ENCODE results near the gene DAAM2. TPM values are rescaled to one million over a fixed set of nuclear protein-coding genes. Genes with fewer than 3 reads are reported as not detected.

Gene DAAM2
- total RNA-seq, 1 experiment from 2014 or later = not detected

GRCh38 chr6:39819676-39820075 is 27.5 kb downstream of the DAAM2 start:
- Histone ChIP-seq H3K4me3 (ENCODE audit: low read depth, low read length) (no peak overlapping the region), H3K36me3 (ENCODE audit: control insufficient read depth, insufficient read depth, low read length) (no peaks in the 10 kb centered on the region), H3K27me3 (replicated peaks; ENCODE audit: control insufficient read depth, insufficient read depth, low read length) (peaks cover 2% of the 10 kb centered on the region; the same call in 1 of the 2 replicates), H3K9me3 (no peaks in the 10 kb centered on the region), H3K4me1 (no peaks in the 10 kb centered on the region)
- TF ChIP-seq, protein P1, sequence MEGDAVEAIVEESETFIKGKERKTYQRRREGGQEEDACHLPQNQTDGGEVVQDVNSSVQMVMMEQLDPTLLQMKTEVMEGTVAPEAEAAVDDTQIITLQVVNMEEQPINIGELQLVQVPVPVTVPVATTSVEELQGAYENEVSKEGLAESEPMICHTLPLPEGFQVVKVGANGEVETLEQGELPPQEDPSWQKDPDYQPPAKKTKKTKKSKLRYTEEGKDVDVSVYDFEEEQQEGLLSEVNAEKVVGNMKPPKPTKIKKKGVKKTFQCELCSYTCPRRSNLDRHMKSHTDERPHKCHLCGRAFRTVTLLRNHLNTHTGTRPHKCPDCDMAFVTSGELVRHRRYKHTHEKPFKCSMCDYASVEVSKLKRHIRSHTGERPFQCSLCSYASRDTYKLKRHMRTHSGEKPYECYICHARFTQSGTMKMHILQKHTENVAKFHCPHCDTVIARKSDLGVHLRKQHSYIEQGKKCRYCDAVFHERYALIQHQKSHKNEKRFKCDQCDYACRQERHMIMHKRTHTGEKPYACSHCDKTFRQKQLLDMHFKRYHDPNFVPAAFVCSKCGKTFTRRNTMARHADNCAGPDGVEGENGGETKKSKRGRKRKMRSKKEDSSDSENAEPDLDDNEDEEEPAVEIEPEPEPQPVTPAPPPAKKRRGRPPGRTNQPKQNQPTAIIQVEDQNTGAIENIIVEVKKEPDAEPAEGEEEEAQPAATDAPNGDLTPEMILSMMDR (IDR thresholded peaks at IDR 0.05; ENCODE audit: insufficient read depth in 1 of 2, low read depth in 1 of 2, low read length in 1 of 2, severe bottlenecking in 1 of 2, unreplicated experiment in 1 of 2) = no peak
- POLR2A ChIA-PET = no interaction called here
- intact Hi-C loops (cut with micrococcal nuclease; ENCODE audit: unreplicated experiment) = no loop called here
- H3K4me1 Mint-ChIP-seq (ENCODE audit: low read depth, unreplicated experiment) = no peaks in the 10 kb centered on the region
- CTCF ChIA-PET = no interaction called here
- H3K9me3 Mint-ChIP-seq (ENCODE audit: unreplicated experiment) = no peaks in the 10 kb centered on the region
- no peak overlapping the region for H3K27ac Mint-ChIP-seq (ENCODE audit: unreplicated experiment)
- H3K27me3 Mint-ChIP-seq (ENCODE audit: insufficient read depth, unreplicated experiment) = peaks cover 6% of the 10 kb centered on the region
- no peaks in the 10 kb centered on the region for H3K36me3 Mint-ChIP-seq (ENCODE audit: insufficient read depth, unreplicated experiment)
- no peak for DNase-seq
- no TSS peak for BruUV-seq (replicated peaks)
- no peak overlapping the region for H3K4me3 Mint-ChIP-seq (ENCODE audit: unreplicated experiment)

GRCh38 chr6:39820553-39820952 is 28.4 kb downstream of the DAAM2 start:
- intact Hi-C loops (cut with micrococcal nuclease; ENCODE audit: unreplicated experiment) = no loop called here
- peaks cover 2% of the 10 kb centered on the region; the same call in 1 of the 2 replicates for H3K27me3 ChIP-seq (replicated peaks; ENCODE audit: control insufficient read depth, insufficient read depth, low read length)
- H3K36me3 ChIP-seq (ENCODE audit: control insufficient read depth, insufficient read depth, low read length) = no peaks in the 10 kb centered on the region
- DNase-seq = no peak
- BruUV-seq (replicated peaks) = no TSS peak
- H3K4me1 ChIP-seq = no peaks in the 10 kb centered on the region
- Mint-ChIP-seq H3K4me3 (ENCODE audit: unreplicated experiment) (no peak overlapping the region), H3K27me3 (ENCODE audit: insufficient read depth, unreplicated experiment) (peaks cover 6% of the 10 kb centered on the region), H3K36me3 (ENCODE audit: insufficient read depth, unreplicated experiment) (no peaks in the 10 kb centered on the region), H3K4me1 (ENCODE audit: low read depth, unreplicated experiment) (no peaks in the 10 kb centered on the region), H3K9me3 (ENCODE audit: unreplicated experiment) (no peaks in the 10 kb centered on the region), H3K27ac (ENCODE audit: unreplicated experiment) (no peak overlapping the region)
- POLR2A ChIA-PET = no interaction called here
- CTCF ChIA-PET = no interaction called here
- H3K9me3 ChIP-seq = no peaks in the 10 kb centered on the region
- H3K4me3 ChIP-seq (ENCODE audit: low read depth, low read length) = no peak overlapping the region
- TF ChIP-seq, protein P1 (IDR thresholded peaks at IDR 0.05; ENCODE audit: insufficient read depth in 1 of 2, low read depth in 1 of 2, low read length in 1 of 2, severe bottlenecking in 1 of 2, unreplicated experiment in 1 of 2) = no peak

DNA sequence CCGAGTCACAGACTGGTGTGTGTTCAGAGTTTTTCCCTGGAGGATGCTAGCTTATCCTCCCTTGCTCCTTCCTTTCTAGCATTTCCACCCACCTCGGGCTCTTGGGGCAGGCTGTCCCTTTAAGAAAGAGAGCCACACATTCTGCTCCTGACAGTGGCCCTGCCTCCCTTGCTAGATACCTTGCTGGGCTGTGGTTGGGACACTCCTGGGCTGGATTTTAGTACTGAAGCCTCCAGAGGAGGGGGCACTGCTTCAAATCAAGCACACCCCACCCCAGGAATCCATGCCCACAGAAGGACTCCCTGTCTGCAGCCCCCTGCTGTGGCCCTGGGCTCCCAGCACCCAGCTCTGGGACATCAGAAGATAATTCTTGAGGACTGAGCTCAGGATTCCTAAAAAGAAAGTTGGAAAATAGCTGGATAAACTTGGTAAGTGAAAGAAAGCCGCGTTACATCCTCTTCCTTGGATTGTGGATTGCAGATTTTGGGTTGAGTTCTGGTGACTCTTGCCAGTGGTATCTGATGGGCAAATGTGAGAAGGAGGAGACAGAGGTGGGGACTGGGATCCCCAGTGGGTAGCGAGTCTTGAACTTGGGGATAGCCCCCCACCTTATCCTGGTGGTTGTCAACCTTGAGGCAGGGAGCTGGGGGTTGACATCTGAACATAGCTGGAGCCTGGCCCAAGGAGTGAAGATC is 29.0 kb downstream of the DAAM2 start:
- no TSS peak for BruUV-seq (replicated peaks)
- POLR2A ChIA-PET = no interaction called here

More for the DNA sequence above, 29.0 kb downstream of the DAAM2 start:
- H3K4me3 Mint-ChIP-seq (ENCODE audit: unreplicated experiment) = no peak overlapping the region
- Histone ChIP-seq H3K4me3 (ENCODE audit: low read depth, low read length) (no peak overlapping the region), H3K9me3 (no peaks in the 10 kb centered on the region), H3K36me3 (ENCODE audit: control insufficient read depth, insufficient read depth, low read length) (no peaks in the 10 kb centered on the region), H3K4me1 (no peaks in the 10 kb centered on the region), H3K27me3 (replicated peaks; ENCODE audit: control insufficient read depth, insufficient read depth, low read length) (peaks cover 2% of the 10 kb centered on the region; the same call in 1 of the 2 replicates)
- peaks cover 4% of the 10 kb centered on the region for H3K27me3 Mint-ChIP-seq (ENCODE audit: insufficient read depth, unreplicated experiment)
- intact Hi-C loops (cut with micrococcal nuclease; ENCODE audit: unreplicated experiment) = no loop called here
- H3K4me1 Mint-ChIP-seq (ENCODE audit: low read depth, unreplicated experiment) = no peaks in the 10 kb centered on the region
- H3K27ac Mint-ChIP-seq (ENCODE audit: unreplicated experiment) = no peak overlapping the region
- no peaks in the 10 kb centered on the region for H3K36me3 Mint-ChIP-seq (ENCODE audit: insufficient read depth, unreplicated experiment)
- no peaks in the 10 kb centered on the region for H3K9me3 Mint-ChIP-seq (ENCODE audit: unreplicated experiment)
- no peak for DNase-seq
- TF ChIP-seq, protein P1 (IDR thresholded peaks at IDR 0.05; ENCODE audit: insufficient read depth in 1 of 2, low read depth in 1 of 2, low read length in 1 of 2, severe bottlenecking in 1 of 2, unreplicated experiment in 1 of 2) = no peak
- CTCF ChIA-PET = no interaction called here

Measured in Caco-2 (cell line).